HG03571 (cell line): Measurements from ENCODE around the gene TRIP12.
"Not testable (repeated sequence)": the region's sequence is repeated elsewhere in the genome, so short reads cannot be mapped to it uniquely, and the experiment has no call there.

Experiments
- ATAC-seq: cut with Tn5 transposase; IDR thresholded peaks from one replicate; pipeline ENCODE4 v1.9.1; 2021; ENCODE audit not compliant: unreplicated experiment

Gene TRIP12

GRCh38 chr2:229921892-229922448, at the start of gene TRIP12:
Gene TRIP12 (minus strand): TSS chr2:229922009. CDS start chr2:229880079, 41,930 bp downstream.
- ATAC-seq: peak; percentile 60

GRCh38 chr2:229971298-229971790, 49.5 kb upstream of the TRIP12 start:
- ATAC-seq: no peak

- ATAC-seq: no peak
Observed at GRCh38 chr2:229970406-229970805, 48.6 kb upstream of the TRIP12 start.

- no peak for ATAC-seq
Observed at GRCh38 chr2:229969921-229970320, 48.1 kb upstream of the TRIP12 start.

- ATAC-seq: not testable (repeated sequence)
Observed at GRCh38 chr2:229963596-229963995, 41.8 kb upstream of the TRIP12 start.

GRCh38 chr2:229956491-229956890, 34.7 kb upstream of the TRIP12 start:
- ATAC-seq: no peak

GRCh38 chr2:229955663-229956062, 33.9 kb upstream of the TRIP12 start:
- no peak for ATAC-seq

GRCh38 chr2:229952256-229952835, 30.5 kb upstream of the TRIP12 start:
- ATAC-seq: no peak

- no peak for ATAC-seq
Observed at GRCh38 chr2:229947544-229947943, 25.7 kb upstream of the TRIP12 start.

GRCh38 chr2:229945975-229946374, 24.2 kb upstream of the TRIP12 start:
- ATAC-seq: no peak

- ATAC-seq: no peak
Observed at GRCh38 chr2:229943770-229944449, 22.1 kb upstream of the TRIP12 start.

GRCh38 chr2:229943171-229943570, 21.4 kb upstream of the TRIP12 start:
- no peak for ATAC-seq

GRCh38 chr2:229942671-229943070, 20.9 kb upstream of the TRIP12 start:
- no peak for ATAC-seq

- ATAC-seq: no peak
Observed at GRCh38 chr2:229937537-229937936, 15.7 kb upstream of the TRIP12 start.

GRCh38 chr2:229931241-229931640, 9.4 kb upstream of the TRIP12 start:
- no peak for ATAC-seq

- ATAC-seq: no peak
Observed at GRCh38 chr2:229930656-229931055, 8.8 kb upstream of the TRIP12 start.

- no peak for ATAC-seq
Observed at GRCh38 chr2:229927817-229928321, 6.1 kb upstream of the TRIP12 start.

GRCh38 chr2:229925201-229925600, 3.4 kb upstream of the TRIP12 start:
- no peak for ATAC-seq

GRCh38 chr2:229924541-229924940, 2.7 kb upstream of the TRIP12 start:
- not testable (repeated sequence) for ATAC-seq

GRCh38 chr2:229922449-229923386, 909 bp upstream of the TRIP12 start, which contains the start of gene FBXO36:
Gene FBXO36 (plus strand): TSS chr2:229922503. CDS start chr2:229922514, 11 bp downstream.
- ATAC-seq: peak; percentile 66
